Mucosa of stomach (tissue), 1 donor: ENCODE measurements around the gene CRLF2.
"Not testable (repeated sequence)": the region's sequence is repeated elsewhere in the genome, so short reads cannot be mapped to it uniquely, and the experiment has no call there.

Experiments
- H3K27me3 ChIP-seq: one replicate; pipeline ENCODE4 v1.7.0; 2013; ENCODE audit warnings: mild to moderate bottlenecking, low read length; ENCODE audit not compliant: control insufficient read depth, insufficient read depth
- H3K36me3 ChIP-seq: one replicate; pipeline ENCODE4 v1.7.0; 2013; ENCODE audit warnings: low read length; ENCODE audit not compliant: control insufficient read depth, insufficient read depth
- H3K4me1 ChIP-seq: one replicate; pipeline ENCODE4 v1.7.0; 2013; ENCODE audit warnings: mild to moderate bottlenecking, low read length; ENCODE audit not compliant: control insufficient read depth, insufficient read depth
- H3K4me3 ChIP-seq: one replicate; pipeline ENCODE4 v1.7.0; 2013; ENCODE audit warnings: low read length
- H3K9ac ChIP-seq: one replicate; pipeline ENCODE4 v1.7.0; 2013; ENCODE audit warnings: mild to moderate bottlenecking, low read length, moderate library complexity
- H3K9me3 ChIP-seq: one replicate; pipeline ENCODE4 v1.7.0; 2013; ENCODE audit warnings: mild to moderate bottlenecking, low read length, moderate library complexity; ENCODE audit not compliant: control insufficient read depth
- donor health status: Pancreatic carcinoma.

Gene CRLF2

GRCh38 chrX:1162119-1162916, 50.1 kb downstream of the CRLF2 start:
- Histone ChIP-seq H3K9me3 (no peaks in the 10 kb centered on the region), H3K4me3 (no peak overlapping the region), H3K36me3 (no peaks in the 10 kb centered on the region), H3K4me1 (no peaks in the 10 kb centered on the region), H3K27me3 (no peaks in the 10 kb centered on the region), H3K9ac (no peak overlapping the region)

- no peaks in the 10 kb centered on the region for H3K27me3 ChIP-seq
- H3K4me1 ChIP-seq = no peaks in the 10 kb centered on the region
- no peak overlapping the region for H3K4me3 ChIP-seq
- H3K9me3 ChIP-seq = no peaks in the 10 kb centered on the region
- H3K36me3 ChIP-seq = no peaks in the 10 kb centered on the region
- H3K9ac ChIP-seq = no peak overlapping the region
Measured at GRCh38 chrX:1159548-1159947, 52.9 kb downstream of the CRLF2 start.

- not testable (repeated sequence) for H3K9ac ChIP-seq, H3K9me3 ChIP-seq, H3K27me3 ChIP-seq, H3K4me3 ChIP-seq, H3K36me3 ChIP-seq, H3K4me1 ChIP-seq
Measured at GRCh38 chrX:1156681-1157455, 55.6 kb downstream of the CRLF2 start.

GRCh38 chrX:1153940-1154339, 58.5 kb downstream of the CRLF2 start:
- H3K4me1 ChIP-seq = no peaks in the 10 kb centered on the region
- no peak overlapping the region for H3K4me3 ChIP-seq
- no peaks in the 10 kb centered on the region for H3K27me3 ChIP-seq
- no peaks in the 10 kb centered on the region for H3K9me3 ChIP-seq
- no peaks in the 10 kb centered on the region for H3K36me3 ChIP-seq
- H3K9ac ChIP-seq = no peak overlapping the region

GRCh38 chrX:1152090-1152489, 60.4 kb downstream of the CRLF2 start:
- Histone ChIP-seq H3K9me3 (no peaks in the 10 kb centered on the region), H3K4me3 (no peak overlapping the region), H3K27me3 (no peaks in the 10 kb centered on the region), H3K4me1 (no peaks in the 10 kb centered on the region), H3K9ac (no peak overlapping the region), H3K36me3 (no peaks in the 10 kb centered on the region)

- Histone ChIP-seq H3K4me3 (no peak overlapping the region), H3K4me1 (no peaks in the 10 kb centered on the region), H3K27me3 (no peaks in the 10 kb centered on the region), H3K9me3 (no peaks in the 10 kb centered on the region), H3K9ac (no peak overlapping the region), H3K36me3 (no peaks in the 10 kb centered on the region)
Measured at GRCh38 chrX:1151378-1152077, 60.9 kb downstream of the CRLF2 start.

GRCh38 chrX:1150569-1151347, 61.7 kb downstream of the CRLF2 start:
- H3K9ac ChIP-seq = no peak overlapping the region
- no peak overlapping the region for H3K4me3 ChIP-seq
- no peaks in the 10 kb centered on the region for H3K9me3 ChIP-seq
- H3K27me3 ChIP-seq = no peaks in the 10 kb centered on the region
- no peaks in the 10 kb centered on the region for H3K36me3 ChIP-seq
- H3K4me1 ChIP-seq = no peaks in the 10 kb centered on the region

GRCh38 chrX:1147611-1148515, 64.6 kb downstream of the CRLF2 start:
- Histone ChIP-seq H3K4me1 (no peaks in the 10 kb centered on the region), H3K9ac (no peak overlapping the region), H3K36me3 (no peaks in the 10 kb centered on the region), H3K9me3 (no peaks in the 10 kb centered on the region), H3K4me3 (no peak overlapping the region), H3K27me3 (no peaks in the 10 kb centered on the region)

GRCh38 chrX:1144293-1144692, 68.2 kb downstream of the CRLF2 start:
- Histone ChIP-seq H3K27me3 (no peaks in the 10 kb centered on the region), H3K9me3 (no peaks in the 10 kb centered on the region), H3K4me3 (no peak overlapping the region), H3K36me3 (no peaks in the 10 kb centered on the region), H3K4me1 (no peaks in the 10 kb centered on the region), H3K9ac (no peak overlapping the region)
